Activated CD4-positive, alpha-beta T cell treated with anti-CD3 and anti-CD28 coated beads, Interleukin-2, amount 50 U/mL, for 1 hour (primary cell): Measurements from ENCODE around the gene CNBP.
"Not testable (repeated sequence)": the region's sequence is repeated elsewhere in the genome, so short reads cannot be mapped to it uniquely, and the experiment has no call there.

Source experiments
- DNase-seq: peaks from one replicate; pipeline ENCODE4 v3.0.0-alpha.2; 2020

Gene CNBP

GRCh38 chr3:129184784-129185542, 1.3 kb upstream of the CNBP start:
- not testable (repeated sequence) for DNase-seq

DNA sequence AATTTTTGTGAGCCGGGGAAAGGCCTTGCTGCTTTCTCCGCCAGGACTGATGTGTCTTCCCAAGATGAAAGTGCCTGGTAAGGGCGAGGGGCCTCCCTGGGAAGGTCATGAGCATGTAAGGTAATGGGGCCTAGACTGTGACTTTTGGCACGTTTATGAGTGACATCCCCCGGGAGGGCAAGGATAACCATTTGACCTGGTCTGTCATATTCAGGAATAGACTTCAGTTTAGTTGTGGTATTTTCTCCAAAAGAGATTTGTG, 631 bp upstream of the CNBP start:
- DNase-seq = no peak

DNA sequence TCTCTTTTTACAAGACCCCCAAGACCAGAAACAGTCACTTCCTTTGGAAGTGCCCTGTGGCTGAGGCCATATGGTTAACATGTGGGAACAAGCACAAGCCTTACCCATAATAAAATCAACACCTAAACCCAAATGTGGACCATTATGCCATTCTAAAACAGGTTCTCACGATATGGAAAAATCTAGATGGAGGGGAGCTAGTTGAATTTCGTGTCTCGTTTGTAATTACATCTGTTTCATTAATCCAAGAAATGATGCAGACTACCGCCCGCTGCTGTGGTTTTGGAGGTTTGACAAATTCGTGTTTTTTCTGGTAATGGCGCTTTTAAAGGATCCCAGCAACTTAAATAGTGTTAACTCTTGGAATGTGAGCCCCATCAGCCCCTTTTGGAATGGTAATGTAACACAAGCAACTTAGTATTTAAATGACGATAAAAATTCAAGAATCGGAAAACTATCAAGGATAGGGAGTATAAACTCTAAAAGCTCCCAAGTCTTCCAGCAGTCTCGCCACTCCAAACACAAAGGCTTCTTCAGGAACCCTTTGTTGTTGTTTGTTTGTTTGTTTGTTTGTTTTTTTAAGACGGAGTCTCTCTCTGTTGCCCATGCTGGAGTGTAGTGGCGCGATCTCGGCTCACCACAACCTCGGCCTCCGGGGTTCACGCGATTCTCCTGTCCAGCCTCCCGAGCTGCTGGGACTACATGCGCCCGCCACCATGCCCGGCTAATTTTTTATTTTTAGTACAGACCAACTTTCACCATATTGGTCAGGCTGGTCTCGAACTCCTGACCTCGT, 1.1 kb downstream of the CNBP start:
- DNase-seq = peak; percentile 28

- no peak for DNase-seq
Observed at GRCh38 chr3:129181819-129182218, 1.9 kb downstream of the CNBP start.

DNA sequence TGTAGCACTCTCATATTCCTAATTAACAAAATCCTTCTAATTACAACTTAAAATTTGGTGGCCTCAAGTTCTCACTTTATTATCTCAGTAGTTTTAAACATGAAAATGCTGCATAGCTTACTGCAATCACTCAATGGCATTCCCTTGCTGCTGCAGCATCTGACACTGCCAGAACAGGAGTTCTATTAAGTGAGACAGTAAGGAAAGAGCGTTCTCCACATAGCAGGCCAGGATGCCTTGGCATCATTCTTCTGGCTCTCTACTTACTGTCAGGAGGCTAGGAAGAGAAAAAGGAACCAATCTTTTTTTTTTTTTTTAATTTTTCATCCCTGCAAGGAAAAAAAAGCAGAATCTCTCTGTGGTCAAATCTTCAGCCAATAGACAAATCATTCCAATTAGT, 3.2 kb downstream of the CNBP start:
- DNase-seq = no peak

DNA sequence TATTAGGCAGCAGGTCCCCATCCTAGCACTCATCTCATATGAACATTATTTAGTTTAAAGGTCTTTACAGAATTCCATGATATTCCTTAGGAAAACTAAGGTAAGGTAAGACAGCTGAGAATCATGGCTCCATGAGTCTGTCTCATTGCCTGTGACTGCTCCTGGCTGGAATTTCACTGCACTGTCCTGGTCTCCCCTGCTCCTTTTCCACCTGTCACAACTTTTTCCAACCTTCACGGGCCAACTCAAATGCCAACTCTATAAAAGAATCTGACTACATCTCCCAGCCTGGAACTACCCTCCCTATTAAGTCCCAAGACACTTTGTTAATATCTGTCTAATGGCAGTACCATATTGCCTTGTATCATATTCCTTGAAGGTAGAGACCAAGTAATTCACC, 7.6 kb downstream of the CNBP start:
- DNase-seq = no peak

DNA sequence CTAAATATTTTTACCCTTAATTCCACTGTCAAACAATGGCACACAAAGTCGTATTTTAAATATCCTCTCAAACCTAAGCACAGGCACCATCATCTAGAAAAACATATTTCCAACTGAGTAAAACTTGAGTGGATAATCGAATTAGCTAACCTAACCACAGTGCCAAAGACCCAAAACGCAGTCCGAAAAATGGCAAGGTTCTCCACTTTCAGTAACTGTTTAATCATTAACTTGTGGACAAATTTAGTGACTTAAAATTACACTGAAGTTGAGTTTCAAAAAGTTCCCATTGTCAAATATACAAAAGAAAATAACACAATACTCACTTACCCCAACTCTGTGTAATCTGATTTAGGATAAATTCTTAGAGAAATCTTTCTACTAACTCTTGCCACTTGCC, 10.0 kb downstream of the CNBP start:
- no peak for DNase-seq

DNA sequence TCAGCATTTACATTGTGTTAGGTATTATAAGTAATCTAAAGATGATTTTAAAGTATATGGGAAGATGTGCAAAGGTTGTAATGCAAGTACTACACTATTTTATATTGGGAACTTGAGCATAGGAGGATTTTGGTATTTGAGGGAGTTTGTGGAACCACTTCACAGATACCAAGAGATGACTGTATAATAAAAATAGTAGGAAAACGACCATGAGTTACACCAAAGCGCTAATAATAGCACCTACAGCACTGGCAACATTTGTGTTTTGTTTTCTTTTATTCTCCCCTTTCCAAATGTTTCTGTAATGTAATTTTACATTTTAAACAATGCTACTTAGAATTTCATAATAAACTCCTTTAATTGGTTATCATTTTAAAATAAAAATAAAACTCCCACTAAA, 10.5 kb downstream of the CNBP start:
- DNase-seq = no peak

DNA sequence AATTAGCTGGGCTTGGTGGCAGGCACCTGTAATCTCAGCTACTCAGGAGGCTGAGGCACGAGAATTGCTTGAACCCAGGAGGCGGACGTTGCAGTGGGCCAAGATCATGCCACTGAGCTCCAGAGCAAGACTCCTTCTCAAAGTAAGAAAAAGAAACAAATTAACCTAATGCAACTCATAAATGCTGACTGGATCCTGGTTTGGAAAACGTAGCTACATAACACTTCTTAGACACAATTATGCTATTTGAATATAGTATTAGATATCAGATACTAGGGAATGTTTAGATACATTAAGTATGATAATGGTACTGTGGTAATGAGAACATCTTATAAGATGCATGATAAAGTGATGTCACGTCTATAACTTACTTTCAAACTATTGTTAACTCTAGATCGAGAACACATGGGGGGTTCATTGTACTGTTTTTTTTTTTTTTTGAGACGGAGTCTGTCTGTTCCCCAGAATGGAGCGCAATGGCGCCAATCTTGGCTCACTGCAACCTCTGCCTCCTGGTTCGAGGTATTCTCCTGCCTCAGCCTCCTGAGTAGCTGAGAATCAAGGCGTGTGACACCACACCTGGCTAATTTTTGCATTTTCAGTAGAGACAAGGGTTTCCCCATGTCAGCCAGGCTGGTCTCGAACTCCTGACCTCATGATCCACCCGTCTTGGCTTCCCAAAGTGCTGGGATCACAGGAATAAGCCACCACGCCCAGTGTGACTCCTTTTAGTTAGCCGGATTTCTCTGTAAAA, 16.9 kb downstream of the CNBP start:
- no peak for DNase-seq

- DNase-seq = not testable (repeated sequence)
Observed at GRCh38 chr3:129165594-129165993, 18.1 kb downstream of the CNBP start.

GRCh38 chr3:129164500-129164899, 19.2 kb downstream of the CNBP start:
- no peak for DNase-seq

GRCh38 chr3:129162729-129163579, 20.7 kb downstream of the CNBP start:
- DNase-seq = no peak

GRCh38 chr3:129161860-129162271, 21.8 kb downstream of the CNBP start:
- DNase-seq = peak; percentile 16

DNA sequence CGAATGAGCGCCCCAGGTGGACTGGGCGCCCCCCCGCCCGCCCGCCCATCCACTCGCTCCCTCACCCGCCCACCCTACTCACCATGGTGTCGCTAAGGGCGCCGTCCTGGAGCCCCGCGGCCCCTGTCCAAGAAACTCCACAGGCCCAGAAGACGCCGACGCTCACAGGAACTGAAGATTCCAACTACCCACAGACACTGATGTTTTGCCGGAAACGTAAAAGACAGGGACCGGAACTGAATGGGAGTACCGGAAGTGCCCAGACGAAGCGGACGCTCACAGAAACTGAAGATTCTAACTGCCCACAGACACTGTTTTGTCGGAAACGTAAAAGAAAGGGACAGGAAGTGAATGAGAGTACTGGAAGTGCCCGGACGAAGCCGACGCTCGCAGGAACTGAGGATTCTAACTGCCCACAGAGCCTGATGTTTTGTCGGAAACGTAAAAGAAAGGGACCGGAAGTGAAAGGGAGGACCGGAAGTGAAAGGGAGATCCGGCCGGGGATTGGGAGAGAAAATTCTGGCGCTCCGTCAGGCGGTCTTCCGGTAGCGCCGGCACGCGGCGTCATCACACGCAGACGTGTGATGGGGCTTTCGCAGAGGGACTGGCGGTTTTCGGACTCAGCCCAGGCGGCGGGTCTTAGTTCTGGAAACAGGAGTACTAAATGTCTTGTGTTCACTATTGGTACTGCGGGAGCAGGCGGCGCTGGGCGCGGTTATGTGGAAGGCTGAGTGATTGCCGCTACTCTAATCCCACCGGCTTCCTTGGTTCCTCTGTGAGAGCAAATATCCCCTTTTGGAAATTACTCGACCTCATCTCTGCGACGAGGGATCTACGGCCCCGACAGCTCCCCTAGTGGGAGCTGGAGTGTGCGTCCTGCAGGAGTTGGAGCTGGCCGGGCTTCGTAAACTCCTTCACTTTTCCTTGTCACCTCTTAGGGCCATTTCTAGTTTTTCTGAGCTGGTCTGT, 22.5 kb downstream of the CNBP start, which contains the start of gene ISY1:
ISY1 (minus strand) TSS at position 173 of the 969 bp plus-strand sequence; CDS start at position 85, 88 bp downstream.
- DNase-seq = peak; percentile 77

DNA sequence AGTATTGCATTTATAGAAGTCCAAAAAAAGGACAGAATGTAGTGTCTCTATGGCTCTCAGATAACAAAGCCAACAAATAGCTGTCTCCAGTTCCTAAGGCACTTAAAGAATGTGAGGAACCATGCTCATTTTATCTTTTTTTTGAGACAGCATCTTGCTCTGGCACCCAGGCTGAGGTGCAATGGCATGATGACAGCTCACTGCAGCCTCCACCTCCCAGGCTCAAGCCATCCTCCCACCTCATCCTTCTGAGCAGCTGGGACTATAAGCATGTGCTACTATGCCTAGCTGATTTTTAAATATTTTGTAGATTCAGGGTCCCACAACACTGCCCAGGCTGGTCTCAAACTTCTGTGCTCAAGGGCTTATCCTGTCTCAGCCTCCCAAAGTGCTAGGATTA, 38.9 kb downstream of the CNBP start:
- no peak for DNase-seq

- not testable (repeated sequence) for DNase-seq
Observed at GRCh38 chr3:129141011-129141410, 42.7 kb downstream of the CNBP start.

DNA sequence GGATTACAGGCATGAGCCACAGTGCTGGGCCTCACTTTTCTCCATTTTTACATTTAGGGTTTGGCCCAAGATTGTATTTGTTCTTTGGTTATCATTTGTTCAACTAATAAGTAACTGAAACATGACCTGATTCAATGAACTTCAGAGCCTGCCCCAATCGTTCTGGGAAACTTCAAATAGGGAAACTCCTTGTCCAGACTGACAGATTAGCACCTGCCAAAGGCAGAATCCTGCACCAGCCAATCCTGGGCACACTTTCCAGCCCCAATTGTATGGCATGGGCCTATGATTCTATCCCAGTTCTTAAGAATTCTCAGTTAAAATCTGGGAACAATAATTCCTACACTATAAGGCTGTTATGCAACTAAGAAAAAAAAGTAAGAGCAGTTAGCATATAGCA, 43.8 kb downstream of the CNBP start:
- no peak for DNase-seq

DNA sequence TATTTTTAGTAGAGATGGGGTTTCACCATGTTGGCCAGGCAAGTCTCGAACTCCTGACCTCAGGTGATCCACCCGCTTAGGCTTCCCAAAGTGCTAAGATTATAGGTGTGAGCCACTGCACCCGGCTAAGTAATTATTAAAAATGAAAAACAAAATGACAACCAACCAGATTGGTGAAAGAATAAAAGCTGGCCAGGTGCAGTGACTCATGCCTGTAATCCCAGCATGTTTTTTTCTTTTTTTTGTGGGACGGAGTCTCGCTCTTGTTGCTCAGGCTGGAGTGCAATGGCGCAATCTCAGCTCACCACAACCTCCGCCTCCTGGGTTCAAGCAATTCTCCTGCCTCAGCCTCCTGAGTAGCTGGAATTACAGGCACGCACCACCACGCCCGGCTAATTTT, 47.4 kb downstream of the CNBP start:
- DNase-seq = not testable (repeated sequence)

- no peak for DNase-seq
Observed at GRCh38 chr3:129132097-129132866, 51.4 kb downstream of the CNBP start.

GRCh38 chr3:129131465-129132088, 52.1 kb downstream of the CNBP start:
- no peak for DNase-seq
